Activated naive CD8-positive, alpha-beta T cell (primary cell): ENCODE measurements around the gene FRMPD2.
"Not testable (repeated sequence)": the region's sequence is repeated elsewhere in the genome, so short reads cannot be mapped to it uniquely, and the experiment has no call there.

Source experiments
- H3K27ac Mint-ChIP-seq: one replicate; pipeline ENCODE4 v1.8.0; 2021; ENCODE audit warnings: mixed read lengths
- H3K27me3 Mint-ChIP-seq: one replicate; pipeline ENCODE4 v1.8.0; 2021; ENCODE audit warnings: mixed read lengths
- H3K36me3 Mint-ChIP-seq: one replicate; pipeline ENCODE4 v1.8.0; 2021; ENCODE audit warnings: mixed read lengths
- H3K4me1 Mint-ChIP-seq: one replicate; pipeline ENCODE4 v1.8.0; 2021; ENCODE audit warnings: low read depth, mixed read lengths
- H3K4me3 Mint-ChIP-seq: one replicate; pipeline ENCODE4 v1.8.0; 2021; ENCODE audit warnings: mild to moderate bottlenecking, mixed read lengths
- H3K9me3 Mint-ChIP-seq: one replicate; pipeline ENCODE4 v1.8.0; 2021; ENCODE audit warnings: low read depth, mixed read lengths

The FRMPD2 gene

GRCh38 chr10:48128954-48129353 is 145.5 kb downstream of the FRMPD2 start:
- not testable (repeated sequence) for H3K36me3 Mint-ChIP-seq, H3K4me1 Mint-ChIP-seq, H3K27me3 Mint-ChIP-seq, H3K4me3 Mint-ChIP-seq, H3K27ac Mint-ChIP-seq, H3K9me3 Mint-ChIP-seq

DNA sequence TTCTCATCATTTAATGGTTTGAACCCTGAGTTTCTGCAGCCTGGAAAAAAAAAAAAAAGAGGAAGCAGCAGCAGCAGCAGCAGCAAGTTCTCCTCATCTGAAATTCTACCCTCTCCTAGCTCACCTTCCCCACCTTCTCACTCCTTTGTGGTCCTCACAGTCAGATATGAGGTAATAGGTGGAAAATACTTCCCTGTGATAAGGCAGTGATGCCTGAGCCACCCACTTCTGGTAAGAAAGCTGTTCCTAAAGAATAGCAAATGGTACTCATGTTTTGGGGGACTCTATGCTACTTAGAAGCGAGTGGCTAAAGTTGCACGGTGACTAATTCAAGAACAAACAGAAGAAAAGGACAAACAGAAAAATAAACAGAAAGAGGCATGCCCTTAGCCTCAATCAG is 148.2 kb downstream of the FRMPD2 start:
- not testable (repeated sequence) for H3K9me3 Mint-ChIP-seq

DNA sequence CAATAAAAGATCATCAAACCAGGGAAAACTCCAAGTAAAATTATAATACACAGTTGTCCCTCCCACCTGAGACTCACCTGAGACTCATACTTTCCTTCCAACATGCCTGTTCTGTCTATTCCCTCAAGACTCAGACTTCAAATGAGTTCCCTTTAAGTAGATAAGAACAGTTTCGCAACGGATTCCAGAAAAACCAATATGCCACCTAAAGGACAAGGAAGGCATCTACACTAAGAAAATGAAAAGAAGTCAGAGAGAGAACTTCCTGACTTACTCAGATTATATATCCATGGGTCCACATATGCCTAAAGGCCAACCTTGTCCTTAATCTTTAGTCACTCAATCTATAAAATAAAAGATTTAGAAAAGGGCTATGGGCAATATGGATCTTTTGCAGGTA is 148.9 kb downstream of the FRMPD2 start:
- H3K27me3 Mint-ChIP-seq, H3K27ac Mint-ChIP-seq, H3K4me3 Mint-ChIP-seq, H3K4me1 Mint-ChIP-seq, H3K36me3 Mint-ChIP-seq, H3K9me3 Mint-ChIP-seq: not testable (repeated sequence)

More for the DNA sequence above, 148.2 kb downstream of the FRMPD2 start:
- H3K4me3 Mint-ChIP-seq, H3K27me3 Mint-ChIP-seq, H3K36me3 Mint-ChIP-seq, H3K4me1 Mint-ChIP-seq, H3K27ac Mint-ChIP-seq: not testable (repeated sequence)

DNA sequence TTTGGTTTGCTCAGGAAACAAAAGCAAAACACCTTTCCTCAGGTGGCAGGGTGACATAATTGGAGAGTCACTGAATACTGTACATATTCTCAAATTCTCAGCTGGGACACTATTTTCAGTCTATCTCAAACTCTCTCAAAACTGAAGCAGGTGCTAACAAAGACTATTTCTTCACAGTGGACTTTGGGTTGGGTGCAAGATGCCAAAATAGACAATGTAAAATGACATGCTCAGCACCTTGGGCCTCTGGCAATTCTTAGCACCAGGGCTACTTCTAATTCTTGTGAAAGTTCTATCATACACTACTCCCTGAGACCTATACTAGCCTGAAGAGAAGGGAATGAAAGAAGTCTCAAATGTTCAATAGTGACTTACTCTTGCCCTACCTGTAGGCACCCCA is 151.9 kb downstream of the FRMPD2 start:
- not testable (repeated sequence) for H3K36me3 Mint-ChIP-seq, H3K27me3 Mint-ChIP-seq, H3K4me3 Mint-ChIP-seq, H3K27ac Mint-ChIP-seq, H3K9me3 Mint-ChIP-seq, H3K4me1 Mint-ChIP-seq

DNA sequence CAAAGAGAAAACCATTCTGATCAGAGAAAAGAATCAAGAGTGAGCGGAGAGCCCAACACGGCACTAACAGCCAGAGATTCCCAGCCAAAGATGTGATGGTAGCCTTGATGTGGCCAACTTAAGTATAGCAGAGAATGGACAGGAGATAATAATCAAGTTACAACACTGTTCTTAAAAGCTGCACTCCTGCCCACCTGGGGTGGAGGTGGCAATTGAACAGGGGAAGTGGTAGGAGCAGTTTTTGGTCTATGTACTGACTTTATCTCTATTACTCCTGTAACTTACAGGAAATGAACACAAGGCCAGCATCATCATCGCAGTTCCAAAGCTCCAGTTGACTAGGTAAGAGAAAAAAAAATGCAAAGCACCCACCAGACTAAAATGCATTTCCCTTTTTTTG is 164.2 kb downstream of the FRMPD2 start:
- H3K4me1 Mint-ChIP-seq, H3K36me3 Mint-ChIP-seq, H3K27me3 Mint-ChIP-seq, H3K27ac Mint-ChIP-seq, H3K9me3 Mint-ChIP-seq, H3K4me3 Mint-ChIP-seq: not testable (repeated sequence)
